Neuronal stem cell (in vitro differentiated cells): ENCODE data around the gene SELENOV.

ENCODE experiments used
- DNase-seq: peaks from one replicate; pipeline ENCODE4 v3.0.0-alpha.2; 2013; ENCODE audit warnings: low spot score
- H2AFZ ChIP-seq: one replicate; pipeline ENCODE4 v1.6.1; 2013; ENCODE audit warnings: mild to moderate bottlenecking, low read length, inconsistent platforms
- H2AK5ac ChIP-seq: 2 replicates; pipeline ENCODE4 v1.6.1; 2013; ENCODE audit warnings: low read depth, mild to moderate bottlenecking, inconsistent platforms, low read length, moderate library complexity, mixed read lengths
- H2BK120ac ChIP-seq: 2 replicates; pipeline ENCODE4 v1.6.1; 2013; ENCODE audit warnings: low read depth, mild to moderate bottlenecking, inconsistent platforms, low read length, moderate library complexity, mixed read lengths
- H2BK12ac ChIP-seq: one replicate; pipeline ENCODE4 v1.6.1; 2013; ENCODE audit warnings: low read length, inconsistent platforms
- H2BK15ac ChIP-seq: 2 replicates; pipeline ENCODE4 v1.6.1; 2013; ENCODE audit warnings: mild to moderate bottlenecking, low read length, inconsistent platforms, mixed read lengths
- H2BK5ac ChIP-seq: one replicate; pipeline ENCODE4 v1.6.1; 2013; ENCODE audit warnings: inconsistent platforms, mild to moderate bottlenecking, low read length, moderate library complexity
- H3K14ac ChIP-seq: one replicate; pipeline ENCODE4 v1.6.1; 2013; ENCODE audit warnings: low read length, inconsistent platforms
- H3K18ac ChIP-seq: 2 replicates; pipeline ENCODE4 v1.6.1; 2013; ENCODE audit warnings: low read length, inconsistent platforms
- H3K23ac ChIP-seq: 2 replicates; pipeline ENCODE4 v1.6.1; 2013; ENCODE audit warnings: low read depth, mild to moderate bottlenecking, mixed read lengths, low read length, inconsistent platforms; ENCODE audit not compliant: poor library complexity
- H3K27ac ChIP-seq: replicated peaks from 3 replicates; pipeline ENCODE4 v1.5.1; 2013; ENCODE audit warnings: low read length, inconsistent platforms
- H3K27me3 ChIP-seq, 3 experiments: 2 replicates each; pipeline ENCODE4 v1.6.1; 2013; ENCODE audit warnings: low read length in 3 of 3, mild to moderate bottlenecking in 2 of 3, inconsistent platforms in 1 of 3, low read depth in 1 of 3, mixed read lengths in 1 of 3, moderate library complexity in 1 of 3; ENCODE audit not compliant: control insufficient read depth in 3 of 3, insufficient read depth in 3 of 3
- H3K36me3 ChIP-seq, 2 donors: replicated peaks in 1 of 2; 2 replicates each; pipeline ENCODE4 v1.6.1; 2013; ENCODE audit warnings: low read length in 2 of 2; ENCODE audit not compliant: control insufficient read depth in 2 of 2, insufficient read depth in 2 of 2
- H3K4ac ChIP-seq: 2 replicates; pipeline ENCODE4 v1.6.1; 2013; ENCODE audit warnings: inconsistent platforms, mild to moderate bottlenecking, low read length, moderate library complexity
- H3K4me1 ChIP-seq, 2 donors: 1 replicate in 1 of 2; 2 replicates in 1 of 2; pipeline ENCODE4 v1.6.1; 2013; ENCODE audit warnings: low read length in 2 of 2, low read depth in 1 of 2; ENCODE audit not compliant: control insufficient read depth in 2 of 2, insufficient read depth in 1 of 2
- H3K4me2 ChIP-seq: one replicate; pipeline ENCODE4 v1.6.1; 2013; ENCODE audit warnings: mild to moderate bottlenecking, low read length, inconsistent platforms; ENCODE audit not compliant: insufficient read depth, poor library complexity, severe bottlenecking
- H3K4me3 ChIP-seq, 2 donors: 2 replicates each; pipeline ENCODE4 v1.5.1; 2013; ENCODE audit warnings: low read length in 2 of 2, mild to moderate bottlenecking in 2 of 2, inconsistent platforms in 1 of 2, moderate library complexity in 1 of 2
- H3K79me1 ChIP-seq: one replicate; pipeline ENCODE4 v1.6.1; 2013; ENCODE audit warnings: low read depth, mild to moderate bottlenecking, inconsistent platforms, low read length, moderate library complexity
- H3K9ac ChIP-seq: one replicate; pipeline ENCODE4 v1.6.1; 2013; ENCODE audit warnings: mild to moderate bottlenecking, low read depth, low read length, inconsistent platforms; ENCODE audit not compliant: poor library complexity
- H3K9me3 ChIP-seq, 2 donors: replicated peaks in 1 of 2; 2 replicates each; pipeline versions ENCODE3 to v1.6.1; 2013; ENCODE audit warnings: low read length in 2 of 2, mild to moderate bottlenecking in 2 of 2, inconsistent platforms in 1 of 2, low read depth in 1 of 2, mixed read lengths in 1 of 2, moderate library complexity in 1 of 2; ENCODE audit not compliant: control insufficient read depth in 2 of 2, insufficient read depth in 1 of 2
- H4K8ac ChIP-seq: one replicate; pipeline ENCODE4 v1.6.1; 2013; ENCODE audit warnings: low read depth, mild to moderate bottlenecking, inconsistent platforms, low read length, moderate library complexity
- H4K91ac ChIP-seq: one replicate; pipeline ENCODE4 v1.6.1; 2013; ENCODE audit warnings: low read length, low read depth, mild to moderate bottlenecking, inconsistent platforms; ENCODE audit not compliant: poor library complexity
- WGBS, 2 donors: extraction: QIAGEN DNeasy Blood & Tissue Kit; methylation state at CpG; one replicate each; pipeline ENCODE4 v1.1.7; 2013; ENCODE audit warnings: missing lambda C conversion rate in 2 of 2, mixed read lengths in 1 of 2; ENCODE audit not compliant: insufficient read length in 2 of 2, insufficient replicate concordance in 1 of 2; ENCODE audit errors: extremely low coverage in 2 of 2; 5-methylcytosine and 5-hydroxymethylcytosine counted together

Gene SELENOV

GRCh38 chr19:39550197-39550596 is 35.3 kb downstream of the SELENOV start:
- Histone ChIP-seq H3K9me3 (no peaks in the 10 kb centered on the region), H2AK5ac (no peak overlapping the region), H3K9ac (no peak overlapping the region), H3K4me3 (no peak overlapping the region), H3K79me1 (no peaks in the 10 kb centered on the region), H2AFZ (no peak overlapping the region), H2BK12ac (no peak overlapping the region), H3K23ac (no peak overlapping the region), H4K91ac (no peak overlapping the region), H3K36me3 (no peaks in the 10 kb centered on the region), H2BK120ac (no peak overlapping the region), H3K14ac (no peak overlapping the region), H3K27ac (no peak overlapping the region), H2BK15ac (no peak overlapping the region), H3K18ac (no peak overlapping the region), H3K4ac (no peak overlapping the region), H3K4me2 (no peak overlapping the region), H3K4me1 (no peaks in the 10 kb centered on the region), H3K27me3 (peaks cover 0 to 17% (median 0%) of the 10 kb centered on the region in 3 experiments), H4K8ac (no peak overlapping the region), H2BK5ac (no peak overlapping the region)
- no peak for DNase-seq
- WGBS, 2 donors = no CpG with 5 or more reads among the region's 5 CpGs

GRCh38 chr19:39553082-39553652 is 38.2 kb downstream of the SELENOV start:
- Histone ChIP-seq H3K9ac (no peak overlapping the region), H3K4me1 (no peaks in the 10 kb centered on the region), H3K27ac (no peak overlapping the region), H3K14ac (no peak overlapping the region), H3K9me3 (no peaks in the 10 kb centered on the region), H2BK5ac (no peak overlapping the region), H3K4me3 (no peak overlapping the region), H4K91ac (no peak overlapping the region), H2AFZ (no peak overlapping the region), H2BK12ac (no peak overlapping the region), H3K4me2 (no peak overlapping the region), H3K36me3 (no peaks in the 10 kb centered on the region), H3K27me3 (peaks cover 0 to 27% (median 0%) of the 10 kb centered on the region in 3 experiments), H2BK120ac (no peak overlapping the region), H2BK15ac (no peak overlapping the region), H3K18ac (no peak overlapping the region), H3K23ac (no peak overlapping the region), H4K8ac (no peak overlapping the region), H2AK5ac (no peak overlapping the region), H3K79me1 (no peaks in the 10 kb centered on the region), H3K4ac (no peak overlapping the region)
- no CpG with 5 or more reads among the region's 7 CpGs for WGBS, 2 donors
- no peak for DNase-seq

- Histone ChIP-seq H3K4ac (no peak overlapping the region), H2BK5ac (no peak overlapping the region), H3K36me3 (no peaks in the 10 kb centered on the region), H2BK12ac (no peak overlapping the region), H3K79me1 (no peaks in the 10 kb centered on the region), H2BK120ac (no peak overlapping the region), H2AK5ac (no peak overlapping the region), H3K4me3 (no peak overlapping the region), H3K14ac (no peak overlapping the region), H3K4me1 (no peaks in the 10 kb centered on the region), H3K9me3 (no peaks in the 10 kb centered on the region), H4K8ac (no peak overlapping the region), H3K18ac (no peak overlapping the region), H3K27ac (no peak overlapping the region), H3K27me3 (peaks cover 0 to 33% (median 0%) of the 10 kb centered on the region in 3 experiments), H2BK15ac (no peak overlapping the region), H2AFZ (no peak overlapping the region), H3K9ac (no peak overlapping the region), H4K91ac (no peak overlapping the region), H3K4me2 (no peak overlapping the region), H3K23ac (no peak overlapping the region)
- DNase-seq = no peak
- WGBS, 2 donors = no CpG with 5 or more reads among the region's 4 CpGs
Measured at GRCh38 chr19:39554701-39555311, 39.9 kb downstream of the SELENOV start.

- Histone ChIP-seq H3K14ac (no peak overlapping the region), H2BK12ac (no peak overlapping the region), H3K4ac (no peak overlapping the region), H3K4me1 (no peaks in the 10 kb centered on the region), H3K4me2 (no peak overlapping the region), H2AK5ac (no peak overlapping the region), H3K27me3 (peaks cover 0 to 33% (median 0%) of the 10 kb centered on the region in 3 experiments), H2BK120ac (no peak overlapping the region), H3K9me3 (no peaks in the 10 kb centered on the region), H2BK5ac (no peak overlapping the region), H3K79me1 (no peaks in the 10 kb centered on the region), H4K8ac (no peak overlapping the region), H2AFZ (no peak overlapping the region), H3K18ac (no peak overlapping the region), H2BK15ac (no peak overlapping the region), H3K27ac (no peak overlapping the region), H3K36me3 (no peaks in the 10 kb centered on the region), H3K9ac (no peak overlapping the region), H3K4me3 (no peak overlapping the region), H3K23ac (no peak overlapping the region), H4K91ac (no peak overlapping the region)
- DNase-seq = no peak
- no CpG with 5 or more reads among the region's 1 CpG for WGBS, 2 donors
Measured at GRCh38 chr19:39555883-39556282, 40.9 kb downstream of the SELENOV start.
